ENCODE data around the gene FAM89B.
A peak's percentile ranks its signal among the peaks of the same experiment; 100 is the strongest.

Gene FAM89B

GRCh38 chr11:65588199-65589054, 16.1 kb downstream of the FAM89B start:
- DNase-seq (ENCODE audit: low read depth), result no peak
- no peak overlapping the region for H3K4me3 ChIP-seq (ENCODE audit: low read length)
- TF ChIP-seq CTCF (conservative IDR thresholded peaks at IDR 0.05; ENCODE audit: low read depth, low read length), result peak; percentile 87

GRCh38 chr11:65589444-65590239, 17.3 kb downstream of the FAM89B start:
- no peak for DNase-seq (ENCODE audit: low read depth)
- no peak for TF ChIP-seq CTCF (conservative IDR thresholded peaks at IDR 0.05; ENCODE audit: low read depth, low read length)
- no peak overlapping the region for H3K4me3 ChIP-seq (ENCODE audit: low read length)

GRCh38 chr11:65590240-65590738, 18.0 kb downstream of the FAM89B start:
- DNase-seq (ENCODE audit: low read depth), result no peak
- TF ChIP-seq CTCF (conservative IDR thresholded peaks at IDR 0.05; ENCODE audit: low read depth, low read length), result no peak
- no peak overlapping the region for H3K4me3 ChIP-seq (ENCODE audit: low read length)

- peak; percentile 11 for TF ChIP-seq CTCF (conservative IDR thresholded peaks at IDR 0.05; ENCODE audit: low read depth, low read length)
- no peak for DNase-seq (ENCODE audit: low read depth)
- H3K4me3 ChIP-seq (ENCODE audit: low read length), result no peak overlapping the region
Measured at GRCh38 chr11:65591939-65592857, 19.9 kb downstream of the FAM89B start.

- no peak for TF ChIP-seq CTCF (conservative IDR thresholded peaks at IDR 0.05; ENCODE audit: low read depth, low read length)
- no peak for DNase-seq (ENCODE audit: low read depth)
Measured at GRCh38 chr11:65592858-65593517, 20.6 kb downstream of the FAM89B start.

More at GRCh38 chr11:65592858-65593517, 20.6 kb downstream of the FAM89B start:
- H3K4me3 ChIP-seq (ENCODE audit: low read length), result no peak overlapping the region
